ENCODE measurements around the gene ATP13A3.

The ATP13A3 gene

DNA sequence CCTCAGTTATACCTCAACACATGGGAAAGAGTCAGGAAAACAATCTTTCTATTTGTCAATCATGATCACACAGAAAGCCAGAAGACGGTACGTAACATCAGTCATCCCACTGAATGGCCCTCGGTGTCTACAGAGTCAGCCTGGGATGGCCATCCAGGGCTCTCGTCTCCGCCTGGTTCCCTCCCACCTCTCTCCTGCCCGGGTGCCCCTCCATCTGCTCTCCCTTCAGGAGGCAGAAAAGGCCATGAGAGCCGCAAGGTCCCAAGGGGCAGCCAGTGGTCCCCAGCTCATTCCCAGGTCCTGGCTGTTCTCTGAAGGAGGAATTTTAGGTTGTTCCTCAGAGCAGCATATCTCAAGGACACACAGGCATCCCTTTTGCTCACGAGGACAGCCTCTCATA lies 112.9 kb downstream of the ATP13A3 start:
- no peak for DNase-seq (ENCODE audit: low spot score)

DNA sequence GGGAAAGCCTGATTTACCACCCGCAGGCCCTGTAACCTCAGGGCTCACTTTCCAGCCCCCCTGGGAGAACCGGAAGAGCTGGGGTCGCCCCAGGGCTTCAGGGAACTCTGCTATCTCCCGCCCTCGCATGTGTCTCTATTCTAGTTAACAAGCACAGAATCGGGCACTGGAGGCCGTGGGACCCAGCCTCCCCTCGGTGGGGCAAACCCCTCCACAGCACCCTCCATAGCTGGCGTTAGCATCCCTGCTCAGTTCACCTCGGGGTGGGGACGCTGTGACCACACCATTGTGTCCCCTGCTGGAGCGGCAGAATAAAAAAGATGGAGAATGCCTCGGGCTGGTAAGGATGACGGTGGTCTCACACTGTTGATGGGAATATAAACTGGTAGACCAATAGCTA lies 113.8 kb downstream of the ATP13A3 start:
- no peak for DNase-seq (ENCODE audit: low spot score)

DNA sequence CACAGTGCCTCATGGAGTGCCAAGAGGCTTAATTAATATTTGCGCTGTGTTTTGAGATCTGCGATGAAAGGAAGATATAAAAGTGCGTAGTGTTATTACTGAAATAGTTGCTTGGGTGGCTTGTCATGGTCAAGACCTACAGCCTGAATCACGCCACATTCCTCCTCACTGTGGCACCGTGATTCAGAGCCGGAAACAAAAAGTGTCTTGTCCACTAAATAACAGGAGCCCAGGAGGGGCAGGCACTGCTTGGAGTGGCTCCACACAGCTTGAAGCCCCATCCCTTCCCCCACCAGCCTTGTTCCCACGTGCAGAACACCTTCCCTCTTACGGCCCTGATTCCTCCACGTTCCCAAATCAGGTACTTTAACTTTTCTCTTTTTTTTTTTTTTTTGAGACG lies 116.0 kb downstream of the ATP13A3 start:
- DNase-seq (ENCODE audit: low spot score): no peak

DNA sequence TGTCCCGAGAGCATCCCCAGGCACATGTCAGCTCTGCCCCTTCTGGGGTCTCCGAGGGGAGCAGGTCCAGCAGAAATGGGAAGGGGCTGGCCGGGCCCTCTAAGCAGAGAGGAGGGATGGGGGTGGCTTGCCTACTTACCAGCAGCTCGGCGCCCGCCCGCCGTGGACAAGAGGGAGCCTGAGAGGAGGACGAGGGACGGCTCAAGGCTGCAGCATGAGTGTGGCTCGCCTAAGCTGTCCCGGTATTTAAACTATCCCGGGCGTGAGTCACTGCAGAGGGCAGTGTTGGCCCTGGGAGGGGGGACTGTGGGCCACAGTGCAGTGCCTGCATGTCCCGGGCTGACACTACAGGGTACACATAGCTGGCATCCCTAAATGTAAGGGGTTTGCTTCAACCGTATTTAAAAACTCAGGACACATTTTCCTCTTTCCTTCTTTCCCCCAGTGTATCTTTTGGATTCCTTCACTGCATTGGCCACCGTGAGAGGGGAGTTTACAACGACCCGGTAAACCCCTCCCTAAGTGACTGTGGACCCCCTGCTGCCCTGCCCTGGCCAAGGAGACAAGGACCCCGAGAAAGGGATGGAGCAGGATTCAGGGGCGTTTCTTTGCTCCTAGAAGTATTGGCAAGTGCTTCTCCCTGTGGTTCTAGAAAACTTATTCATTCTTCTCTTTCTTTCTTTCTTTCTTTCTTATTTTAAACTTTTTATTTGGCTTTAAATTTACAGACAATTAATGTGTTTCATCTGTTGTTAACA lies 117.1 kb downstream of the ATP13A3 start, which contains the start of gene LRRC15:
Gene LRRC15 (minus strand): TSS at position 222 of the 758 bp plus-strand sequence. CDS start 8,700 bp downstream, outside the sequence.
- no peak for DNase-seq (ENCODE audit: low spot score)

DNA sequence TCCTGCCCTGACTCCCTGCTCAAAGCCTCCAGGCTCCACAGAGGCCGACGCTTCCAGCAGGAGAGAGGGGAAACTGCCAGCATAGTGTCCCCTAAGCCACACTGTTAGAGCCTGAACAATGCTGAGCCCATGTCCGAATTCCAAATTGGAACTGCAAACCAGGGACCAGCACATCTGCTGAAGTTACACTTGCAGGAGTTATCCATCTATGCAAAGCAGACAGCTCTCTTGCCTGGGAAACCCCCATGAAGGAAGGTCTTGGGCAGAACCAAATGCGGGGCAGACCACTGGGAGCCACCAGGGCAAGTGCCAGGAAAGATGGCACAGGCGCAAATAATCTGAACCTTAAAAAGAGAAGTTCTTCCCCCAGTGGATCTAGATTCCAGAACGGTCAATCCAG lies 117.9 kb downstream of the ATP13A3 start:
- no peak for DNase-seq (ENCODE audit: low spot score)

DNA sequence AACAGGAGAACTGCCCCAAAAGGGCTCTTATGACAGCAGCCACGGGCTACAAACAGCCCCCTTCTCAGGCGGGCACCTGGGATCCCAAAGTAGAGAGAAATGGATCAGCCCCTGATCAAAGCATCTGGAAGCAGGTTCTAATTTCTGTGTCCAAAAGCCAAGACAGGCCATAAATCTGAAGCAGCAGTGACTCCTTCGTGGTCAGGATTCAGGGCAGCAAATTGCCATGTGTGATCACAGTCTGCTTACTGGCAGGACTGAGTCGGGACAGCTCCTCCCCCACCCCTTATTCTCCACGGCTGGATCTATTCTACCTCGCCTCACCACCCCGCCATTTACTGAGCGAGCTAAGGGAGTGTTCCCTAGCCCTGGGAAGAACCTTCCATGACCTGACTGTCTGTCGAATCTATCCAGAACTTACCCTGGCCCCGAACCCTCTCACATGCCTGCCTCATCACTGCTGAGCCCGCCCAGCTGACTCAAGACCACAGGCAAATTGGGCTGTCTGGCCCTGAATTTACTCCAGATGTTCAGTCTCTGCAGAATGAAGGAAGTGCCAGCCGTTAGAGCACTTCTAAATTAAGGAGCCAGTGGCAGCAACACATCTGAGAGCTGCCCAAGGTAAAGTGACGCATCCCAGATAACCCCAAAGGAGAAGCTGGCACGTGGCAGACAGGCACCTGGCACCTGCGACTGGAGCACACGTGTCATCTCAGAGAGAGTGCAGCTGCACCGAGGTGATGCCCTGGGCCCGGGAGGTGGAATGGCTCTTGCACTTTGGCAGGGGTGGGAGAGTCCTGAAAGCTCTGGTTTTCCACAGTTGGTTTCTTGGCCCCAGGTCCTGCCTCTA lies 118.6 kb downstream of the ATP13A3 start:
- DNase-seq (ENCODE audit: low spot score): no peak

DNA sequence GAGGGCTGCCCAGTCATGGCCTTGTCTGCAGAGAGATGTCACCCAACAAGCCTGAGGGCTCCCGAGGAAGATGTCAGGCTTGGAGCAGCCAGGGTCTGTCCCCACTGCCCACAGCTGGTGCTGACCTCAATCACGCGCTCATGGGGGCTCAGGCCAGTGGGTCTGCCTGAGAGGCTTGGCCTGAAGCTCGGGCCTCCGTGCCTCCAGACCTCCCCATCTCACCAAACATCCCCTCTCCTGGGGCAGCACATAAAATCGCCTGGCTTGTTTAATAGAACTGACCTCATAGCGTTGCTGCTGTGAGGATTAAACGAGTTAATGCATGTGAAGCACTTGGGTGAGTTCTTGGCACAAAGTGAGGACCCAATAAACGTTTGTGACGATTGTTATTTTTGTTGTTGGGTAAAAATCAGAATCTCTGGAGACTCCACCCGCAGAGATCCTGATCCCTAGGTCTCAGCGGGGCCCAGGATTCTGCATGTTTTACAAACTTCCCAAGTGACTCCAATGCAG lies 120.8 kb downstream of the ATP13A3 start:
- no peak for DNase-seq (ENCODE audit: low spot score)

DNA sequence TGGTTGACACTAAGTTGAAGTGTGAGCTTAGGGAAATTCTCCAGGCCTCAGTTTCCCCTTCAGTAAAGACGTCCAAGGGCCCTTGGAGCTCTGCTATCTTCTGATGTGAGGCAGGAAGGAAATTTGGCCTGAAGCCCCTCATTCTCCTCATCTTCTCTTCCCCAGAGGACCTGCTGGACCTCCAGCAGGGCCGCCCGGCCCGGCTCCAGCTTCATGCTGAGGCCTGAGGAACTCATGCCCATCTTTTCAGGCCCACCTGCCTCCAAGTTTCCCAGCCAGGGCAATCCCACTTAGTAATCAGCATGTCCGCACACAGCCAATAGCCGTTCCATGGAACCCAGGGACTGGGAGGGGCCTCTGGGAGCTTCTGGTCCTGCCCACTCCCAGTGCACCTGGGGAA lies 121.3 kb downstream of the ATP13A3 start:
- DNase-seq (ENCODE audit: low spot score): no peak

DNA sequence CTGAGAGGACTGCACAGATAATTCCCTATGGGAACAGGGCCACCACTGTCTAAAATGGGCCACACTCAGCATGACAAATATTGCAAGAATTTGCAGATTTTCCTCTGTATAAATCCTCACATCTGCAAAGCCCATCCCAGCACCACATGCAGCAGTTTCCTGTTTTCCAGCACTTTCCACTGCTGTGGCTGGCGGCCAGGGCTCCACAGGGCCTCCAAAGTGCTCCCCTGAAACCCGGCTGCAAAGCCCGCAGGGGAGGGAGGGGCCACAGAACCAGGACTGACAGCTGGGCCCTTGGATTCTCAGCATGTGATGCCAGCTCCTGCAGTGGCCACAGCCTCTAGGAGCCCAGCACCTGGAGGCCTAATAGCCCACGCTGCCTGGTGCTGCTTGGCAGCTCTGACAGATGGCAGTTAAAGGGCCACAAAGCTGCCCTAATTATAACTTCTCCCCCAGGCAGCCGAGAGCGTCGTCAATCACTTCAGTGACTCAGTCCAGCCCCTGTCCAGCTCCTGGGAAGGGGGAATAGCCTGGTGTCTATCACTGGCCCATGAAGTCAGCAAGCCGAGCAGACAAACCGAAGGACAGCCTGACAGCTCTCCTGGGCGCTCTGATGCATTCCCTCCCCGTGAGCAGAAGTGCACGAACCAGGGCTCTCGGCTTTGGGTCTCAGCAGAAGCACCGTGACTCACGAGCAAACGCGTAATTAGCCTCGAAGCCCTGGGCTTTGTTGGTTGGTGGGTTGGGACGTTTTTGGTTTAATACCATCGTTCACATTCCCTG lies 122.0 kb downstream of the ATP13A3 start:
- no peak for DNase-seq (ENCODE audit: low spot score)

DNA sequence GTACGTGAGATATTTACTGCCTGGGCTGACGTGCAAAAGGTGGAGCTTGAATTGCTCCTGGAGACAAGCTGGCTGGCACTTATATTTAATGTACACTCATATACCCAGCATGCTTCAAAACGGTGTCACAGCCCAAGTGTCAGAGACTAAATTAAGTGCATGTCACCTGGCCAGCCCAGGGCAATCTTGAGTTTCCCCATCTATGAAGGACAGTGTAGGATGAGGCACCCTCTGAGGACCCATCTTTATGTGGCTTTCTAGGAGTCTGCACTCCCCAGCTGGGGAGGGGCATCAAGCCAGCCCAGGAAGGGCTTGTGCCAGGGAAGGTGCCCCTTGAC lies 122.5 kb downstream of the ATP13A3 start:
- DNase-seq (ENCODE audit: low spot score): no peak

DNA sequence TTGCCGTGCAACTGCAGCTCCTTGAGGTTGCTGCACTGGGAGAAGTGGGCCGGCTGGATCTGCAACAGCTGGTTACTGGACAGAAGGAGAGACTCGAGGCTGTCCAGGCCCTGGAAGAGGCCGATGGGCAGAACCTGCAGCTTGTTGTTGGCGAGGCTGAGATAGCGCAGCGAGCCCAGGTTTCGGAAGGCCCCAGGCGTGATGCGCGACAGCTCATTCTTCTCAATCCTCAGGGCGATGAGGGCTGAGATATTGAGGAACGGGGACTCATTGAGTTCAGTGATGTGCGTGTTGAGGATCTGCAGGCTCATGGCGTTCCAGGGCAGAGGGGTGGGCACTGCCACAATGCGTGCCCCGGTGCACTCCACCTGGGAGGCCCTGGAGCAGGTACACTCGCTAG lies 126.2 kb downstream of the ATP13A3 start:
- no peak for DNase-seq (ENCODE audit: low spot score)

DNA sequence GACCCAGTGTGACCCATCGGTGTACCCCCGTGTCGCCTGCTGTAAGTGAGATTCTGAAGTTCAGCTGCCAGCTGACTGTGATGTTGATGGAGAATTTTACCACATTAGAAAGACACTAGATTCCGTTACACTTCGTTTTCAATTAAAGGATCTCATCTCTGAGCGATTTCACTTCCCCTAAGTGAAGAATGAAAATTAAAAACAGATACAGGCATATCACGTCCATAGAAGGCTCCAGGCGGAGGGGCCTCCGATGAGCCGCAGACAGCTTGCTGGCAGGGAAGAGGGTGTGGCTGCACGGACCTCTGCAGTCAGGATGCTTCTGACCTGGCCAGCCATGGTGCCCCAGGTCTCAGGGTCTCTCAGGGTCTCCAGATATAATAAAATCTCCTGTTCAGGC lies 129.1 kb downstream of the ATP13A3 start:
- no peak for DNase-seq (ENCODE audit: low spot score)

DNA sequence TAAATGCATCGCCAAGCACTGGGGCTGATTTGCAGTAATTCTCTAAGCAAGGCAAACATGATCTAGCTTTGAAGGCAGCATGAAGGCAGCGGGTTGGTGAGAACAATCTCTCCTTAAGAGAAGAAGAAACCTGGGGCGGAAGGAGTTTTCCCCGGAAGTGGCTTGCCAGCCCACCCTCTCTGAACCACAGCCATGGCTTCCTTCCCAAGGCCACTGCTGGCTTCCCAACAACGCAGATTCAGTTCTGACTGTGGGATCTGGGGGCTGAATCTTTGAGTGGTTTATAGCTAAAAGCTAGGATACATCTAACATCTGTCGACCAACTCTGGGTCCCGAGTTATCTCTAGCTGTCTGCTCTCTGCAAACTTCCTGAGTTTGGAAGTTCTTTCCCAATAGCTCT lies 131.4 kb downstream of the ATP13A3 start:
- DNase-seq (ENCODE audit: low spot score): no peak

DNA sequence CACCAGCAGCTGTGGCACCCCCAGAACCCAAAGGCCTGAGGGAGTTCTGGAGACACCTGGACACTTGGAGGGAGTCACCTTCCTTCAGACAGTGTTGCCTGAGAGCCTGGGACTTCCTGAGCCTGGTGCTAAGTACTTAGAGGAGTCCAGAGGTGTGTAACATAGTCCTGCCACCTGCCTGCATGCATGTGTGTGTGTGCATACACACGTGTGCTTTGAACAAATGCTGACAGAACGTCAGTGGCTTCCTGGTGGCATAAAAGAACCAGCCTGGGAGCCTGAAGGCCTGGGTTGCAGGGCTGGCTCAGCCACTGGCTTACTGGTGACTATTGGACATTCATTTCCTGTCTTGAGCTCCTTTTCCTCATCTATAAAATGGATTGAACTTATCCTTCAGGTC lies 132.5 kb downstream of the ATP13A3 start:
- no peak for DNase-seq (ENCODE audit: low spot score)

Small RNA genes lying within 50 kb of the gene (small RNA-seq; reads per million reads assigned to genes)
- gene AC108676.2 (0 reads per million in 2 experiments), gene RNU6-1101P (0 reads per million in 2 experiments)
